NB4 (cell line): ENCODE data around the gene PGBD5.

Experiments
- POLR2A ChIP-seq: IDR thresholded peaks from 2 replicates; pipeline ENCODE4 v1.6.1; 2011; ENCODE audit warnings: mild to moderate bottlenecking; ENCODE audit not compliant: insufficient read length; ENCODE audit errors: extremely low read depth
- TF ChIP-seq, protein P1 (sequence below): IDR thresholded peaks from one replicate; pipeline ENCODE4 v1.5.1; 2012; ENCODE audit warnings: low read depth, low read length

DNA sequence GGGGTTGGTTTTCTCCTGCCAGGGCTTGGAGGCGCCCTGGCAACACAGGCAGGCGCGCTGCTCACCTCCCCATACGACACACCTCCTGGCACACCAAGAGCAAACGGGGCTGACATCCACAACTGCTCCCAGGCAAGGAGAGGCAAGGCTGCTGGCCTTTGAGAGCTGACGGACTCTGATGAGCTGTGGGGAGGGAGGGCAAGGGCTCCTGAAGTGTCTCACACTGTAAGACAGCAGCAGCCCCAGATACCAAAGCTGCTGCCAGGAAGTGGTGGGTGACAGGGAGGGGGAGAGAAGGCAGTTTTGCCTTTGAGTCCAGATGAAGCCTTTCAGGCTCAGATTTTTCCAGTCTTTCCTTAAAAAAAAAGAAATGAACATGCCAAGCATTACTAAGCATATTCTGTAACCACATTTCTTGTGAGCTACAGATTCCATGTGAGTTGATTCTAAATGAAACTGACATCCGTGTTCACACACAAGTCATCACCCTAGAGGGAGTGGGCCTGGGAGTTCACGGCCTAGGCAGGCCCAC, 24.3 kb downstream of the PGBD5 start:
- TF ChIP-seq, protein P1, sequence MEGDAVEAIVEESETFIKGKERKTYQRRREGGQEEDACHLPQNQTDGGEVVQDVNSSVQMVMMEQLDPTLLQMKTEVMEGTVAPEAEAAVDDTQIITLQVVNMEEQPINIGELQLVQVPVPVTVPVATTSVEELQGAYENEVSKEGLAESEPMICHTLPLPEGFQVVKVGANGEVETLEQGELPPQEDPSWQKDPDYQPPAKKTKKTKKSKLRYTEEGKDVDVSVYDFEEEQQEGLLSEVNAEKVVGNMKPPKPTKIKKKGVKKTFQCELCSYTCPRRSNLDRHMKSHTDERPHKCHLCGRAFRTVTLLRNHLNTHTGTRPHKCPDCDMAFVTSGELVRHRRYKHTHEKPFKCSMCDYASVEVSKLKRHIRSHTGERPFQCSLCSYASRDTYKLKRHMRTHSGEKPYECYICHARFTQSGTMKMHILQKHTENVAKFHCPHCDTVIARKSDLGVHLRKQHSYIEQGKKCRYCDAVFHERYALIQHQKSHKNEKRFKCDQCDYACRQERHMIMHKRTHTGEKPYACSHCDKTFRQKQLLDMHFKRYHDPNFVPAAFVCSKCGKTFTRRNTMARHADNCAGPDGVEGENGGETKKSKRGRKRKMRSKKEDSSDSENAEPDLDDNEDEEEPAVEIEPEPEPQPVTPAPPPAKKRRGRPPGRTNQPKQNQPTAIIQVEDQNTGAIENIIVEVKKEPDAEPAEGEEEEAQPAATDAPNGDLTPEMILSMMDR, result no peak
- TF ChIP-seq POLR2A, result no peak
